Stimulated activated naive B cell treated with anti-CD40 and anti-IgM and Interleukin-4, amounts not matched to agents 10 μg/mL and 1 μg/mL and 100 μg/mL, for 72 hours (primary cell): ENCODE measurements around the gene ZNF407.
"Not testable (repeated sequence)": the region's sequence is repeated elsewhere in the genome, so short reads cannot be mapped to it uniquely, and the experiment has no call there.

Experiments used
- ATAC-seq, 2 donors: fragments of 150-1000 bp; cut with Tn5 transposase; replicated peaks; 2 replicates each; pipeline ENCODE4 v1.10.0; 2021; ENCODE audit warnings: moderate library complexity in 1 of 2
- DNase-seq: peaks from one replicate; pipeline ENCODE4 v3.0.0; 2021
- H3K27ac Mint-ChIP-seq: one replicate; pipeline ENCODE4 v1.8.0; 2022; ENCODE audit warnings: mild to moderate bottlenecking, mixed read lengths
- H3K27me3 Mint-ChIP-seq, 2 donors: one replicate each; pipeline ENCODE4 v1.8.0; 2022; ENCODE audit warnings: mixed read lengths in 2 of 2
- H3K36me3 Mint-ChIP-seq, 2 donors: one replicate each; pipeline ENCODE4 v1.8.0; 2022; ENCODE audit warnings: mixed read lengths in 2 of 2, mild to moderate bottlenecking in 1 of 2
- H3K4me1 Mint-ChIP-seq, 2 donors: one replicate each; pipeline ENCODE4 v1.8.0; 2022; ENCODE audit warnings: mixed read lengths in 2 of 2, mild to moderate bottlenecking in 1 of 2
- H3K4me3 Mint-ChIP-seq, 2 donors: one replicate each; pipeline ENCODE4 v1.8.0; 2022; ENCODE audit warnings: mild to moderate bottlenecking in 2 of 2, mixed read lengths in 2 of 2, moderate library complexity in 1 of 2
- H3K9me3 Mint-ChIP-seq, 2 donors: one replicate each; pipeline ENCODE4 v1.8.0; 2022; ENCODE audit warnings: mixed read lengths in 2 of 2, mild to moderate bottlenecking in 1 of 2

ZNF407 gene

DNA sequence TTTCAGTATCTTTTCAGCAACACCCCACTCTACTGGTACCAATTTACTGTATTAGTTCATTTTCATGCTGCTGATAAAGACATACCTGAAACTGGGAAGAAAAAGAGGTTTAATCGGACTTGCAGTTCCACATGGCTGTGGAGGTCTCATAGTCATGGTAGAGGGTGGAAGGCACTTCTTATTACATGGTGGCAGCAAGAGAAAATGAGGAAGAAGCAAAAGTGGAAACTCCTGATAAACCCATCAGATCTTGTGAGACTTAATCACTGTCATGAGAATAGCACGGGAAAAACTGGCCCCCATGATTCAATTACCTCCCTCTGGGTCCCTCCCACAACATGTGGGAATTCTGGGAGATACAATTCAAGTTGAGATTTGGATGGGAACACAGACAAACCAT, 374.1 kb downstream of the ZNF407 start:
- not testable (repeated sequence) for H3K27me3 Mint-ChIP-seq, H3K4me3 Mint-ChIP-seq, H3K27ac Mint-ChIP-seq, H3K9me3 Mint-ChIP-seq, DNase-seq, ATAC-seq
- peaks cover 0 to 10% of the 10 kb centered on the region in 2 donors for H3K4me1 Mint-ChIP-seq
- peaks cover 16 to 30% of the 10 kb centered on the region in 2 donors for H3K36me3 Mint-ChIP-seq

DNA sequence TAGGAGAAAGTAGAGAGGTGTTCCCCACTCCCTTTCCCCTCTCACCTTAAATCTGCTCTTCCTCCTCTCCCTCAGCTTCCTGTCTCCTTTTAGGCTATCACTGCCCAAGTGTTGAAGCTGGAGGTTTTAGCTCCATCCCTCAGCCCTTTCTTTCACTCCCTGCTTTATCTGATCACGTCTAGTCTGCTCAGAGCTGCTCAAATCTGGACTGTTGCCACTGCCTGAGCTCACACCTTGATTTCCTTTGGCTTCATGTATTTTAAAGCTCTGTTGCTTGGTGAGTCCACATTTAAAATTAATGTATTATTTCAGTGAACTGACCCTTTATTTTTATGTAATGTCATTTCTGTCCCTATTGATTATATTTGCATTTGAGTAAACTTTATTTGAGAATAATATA, 374.7 kb downstream of the ZNF407 start:
- Mint-ChIP-seq H3K9me3 (peaks cover 0 to 3% of the 10 kb centered on the region in 2 donors), H3K27me3 (no peaks in the 10 kb centered on the region), H3K36me3 (peaks cover 16 to 29% of the 10 kb centered on the region in 2 donors), H3K4me1 (peaks cover 0 to 10% of the 10 kb centered on the region in 2 donors), H3K4me3 (no peak overlapping the region), H3K27ac (peak overlapping the region; percentile 52)
- ATAC-seq (no peak), DNase-seq (no peak)

DNA sequence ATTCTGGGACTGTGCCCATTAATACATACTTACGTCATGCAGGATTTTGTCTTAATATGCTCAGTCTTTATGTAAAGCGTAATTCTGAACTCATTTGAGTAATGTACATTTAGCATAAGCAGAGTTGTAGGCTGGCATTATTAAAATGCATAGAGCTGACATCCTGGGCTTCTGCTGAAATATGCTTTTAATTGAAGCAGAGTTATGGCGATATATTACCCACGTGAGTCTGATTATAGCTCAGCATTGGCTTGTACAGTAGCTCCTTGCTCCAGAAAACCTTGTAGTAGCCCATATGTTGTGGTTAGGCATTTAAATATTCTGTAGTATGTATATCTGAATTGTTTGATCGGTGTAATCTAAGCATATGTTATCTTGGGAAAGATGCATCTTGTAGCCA, 377.3 kb downstream of the ZNF407 start:
- H3K27ac Mint-ChIP-seq = no peak overlapping the region
- peaks cover 0 to 9% of the 10 kb centered on the region in 2 donors for H3K4me1 Mint-ChIP-seq
- DNase-seq = no peak
- H3K9me3 Mint-ChIP-seq = peaks cover 0 to 1% of the 10 kb centered on the region in 2 donors
- H3K27me3 Mint-ChIP-seq = no peaks in the 10 kb centered on the region
- H3K4me3 Mint-ChIP-seq = no peak overlapping the region
- no peak for ATAC-seq
- peaks cover 12 to 20% of the 10 kb centered on the region in 2 donors for H3K36me3 Mint-ChIP-seq

DNA sequence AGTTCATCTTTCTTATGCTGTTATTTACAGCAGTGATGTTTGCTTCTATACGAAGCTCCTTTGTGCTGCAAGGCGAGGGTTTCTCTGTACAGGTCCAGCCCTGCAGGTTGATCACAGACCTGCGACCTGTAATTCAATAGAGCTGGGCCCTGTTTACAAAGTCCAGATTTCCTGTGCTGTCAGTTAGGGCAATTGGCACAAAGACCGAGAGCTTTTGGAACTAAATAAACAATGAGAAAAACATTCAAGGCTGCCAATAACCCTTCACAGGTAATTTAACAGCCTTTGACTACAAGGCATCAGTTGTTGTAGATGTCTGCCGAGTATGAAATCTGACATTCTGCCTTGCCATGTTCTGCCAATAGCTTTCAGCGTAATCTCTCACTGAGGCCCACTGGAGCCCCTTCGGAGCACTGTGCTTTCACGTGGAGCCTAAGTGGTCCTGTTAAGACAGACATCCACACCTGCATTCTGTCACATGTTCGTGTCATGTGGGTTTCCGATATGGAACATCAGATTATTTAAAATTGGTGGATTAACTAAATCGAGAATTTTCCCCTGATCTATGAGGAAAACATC, 378.8 kb downstream of the ZNF407 start:
- peaks cover 0 to 1% of the 10 kb centered on the region in 2 donors for H3K9me3 Mint-ChIP-seq
- H3K27ac Mint-ChIP-seq = no peak overlapping the region
- DNase-seq = no peak
- H3K36me3 Mint-ChIP-seq = peaks cover 24 to 28% of the 10 kb centered on the region in 2 donors
- ATAC-seq = no peak
- H3K4me1 Mint-ChIP-seq = peaks cover 0 to 8% of the 10 kb centered on the region in 2 donors
- H3K27me3 Mint-ChIP-seq = no peaks in the 10 kb centered on the region
- H3K4me3 Mint-ChIP-seq = no peak overlapping the region

DNA sequence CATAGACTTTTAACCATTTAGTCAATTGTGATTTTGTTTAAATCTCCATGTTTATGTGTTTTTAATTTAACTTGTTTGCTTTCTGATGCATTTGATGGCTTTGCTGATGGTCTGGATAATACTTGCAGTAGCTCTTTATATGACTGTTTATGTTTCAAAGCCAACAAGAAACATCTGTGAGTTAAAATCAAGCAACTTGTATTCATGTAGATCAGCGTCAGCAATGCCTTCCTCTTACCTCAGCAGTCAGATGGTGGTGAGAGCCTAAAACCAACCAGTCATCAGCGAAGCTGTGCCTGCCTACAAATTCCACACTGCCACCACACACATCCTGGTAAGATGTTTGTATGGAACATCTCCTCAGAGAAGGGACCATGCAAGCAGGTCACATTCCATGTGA, 379.4 kb downstream of the ZNF407 start:
- peaks cover 0 to 4% of the 10 kb centered on the region in 2 donors for H3K4me1 Mint-ChIP-seq
- H3K36me3 Mint-ChIP-seq = peaks cover 21 to 25% of the 10 kb centered on the region in 2 donors

DNA sequence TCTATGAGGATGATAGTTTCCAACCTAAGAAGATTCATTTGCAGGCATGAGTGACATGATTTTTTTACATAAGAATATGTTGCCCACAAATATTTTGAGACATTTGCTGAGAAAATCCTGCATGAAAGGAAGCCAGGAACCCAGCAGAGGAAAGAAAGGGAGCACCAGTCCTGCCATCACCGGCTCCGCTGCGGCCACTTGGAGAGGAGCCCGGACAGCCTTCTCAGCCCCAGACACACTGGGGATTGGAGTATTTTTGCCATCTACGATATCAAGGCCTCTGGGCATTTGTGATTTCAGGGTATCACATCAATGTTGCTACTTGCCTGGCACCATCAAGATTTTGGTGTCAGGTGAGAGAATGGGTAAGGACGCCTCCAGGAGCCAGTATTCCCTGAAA, 383.0 kb downstream of the ZNF407 start:
- Mint-ChIP-seq H3K27ac (no peak overlapping the region), H3K4me1 (no peaks in the 10 kb centered on the region), H3K27me3 (no peaks in the 10 kb centered on the region), H3K9me3 (no peaks in the 10 kb centered on the region), H3K4me3 (no peak overlapping the region), H3K36me3 (peaks cover 17 to 20% of the 10 kb centered on the region in 2 donors)
- DNase-seq = no peak
- no peak for ATAC-seq

More for the DNA sequence above, 379.4 kb downstream of the ZNF407 start:
- Mint-ChIP-seq H3K4me3 (no peak overlapping the region), H3K27ac (no peak overlapping the region), H3K9me3 (no peaks in the 10 kb centered on the region), H3K27me3 (no peaks in the 10 kb centered on the region)
- ATAC-seq (no peak), DNase-seq (no peak)

DNA sequence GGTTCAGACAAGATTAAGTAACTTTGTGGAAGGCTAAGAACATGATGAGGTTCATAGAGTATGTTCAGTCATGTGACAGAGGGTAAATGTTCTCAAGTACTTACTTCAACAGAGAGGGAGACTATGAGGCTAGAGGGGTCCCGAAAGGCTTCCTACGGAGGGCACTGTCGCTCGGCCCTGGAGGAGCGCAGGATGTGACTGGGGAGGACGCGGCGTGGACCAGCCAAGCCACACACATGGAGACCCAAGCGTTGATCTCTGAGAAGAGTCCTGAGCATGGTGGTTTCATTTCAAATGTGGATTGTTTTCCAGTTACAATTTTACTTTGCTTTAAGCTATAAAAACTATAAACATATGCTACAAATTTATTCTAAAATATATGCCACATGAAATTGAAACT, 383.8 kb downstream of the ZNF407 start:
- no peaks in the 10 kb centered on the region for H3K4me1 Mint-ChIP-seq
- no peak overlapping the region for H3K4me3 Mint-ChIP-seq
- H3K36me3 Mint-ChIP-seq = peaks cover 17 to 20% of the 10 kb centered on the region in 2 donors
- H3K27ac Mint-ChIP-seq = no peak overlapping the region
- no peaks in the 10 kb centered on the region for H3K27me3 Mint-ChIP-seq
- no peaks in the 10 kb centered on the region for H3K9me3 Mint-ChIP-seq
- ATAC-seq = no peak
- DNase-seq = no peak

DNA sequence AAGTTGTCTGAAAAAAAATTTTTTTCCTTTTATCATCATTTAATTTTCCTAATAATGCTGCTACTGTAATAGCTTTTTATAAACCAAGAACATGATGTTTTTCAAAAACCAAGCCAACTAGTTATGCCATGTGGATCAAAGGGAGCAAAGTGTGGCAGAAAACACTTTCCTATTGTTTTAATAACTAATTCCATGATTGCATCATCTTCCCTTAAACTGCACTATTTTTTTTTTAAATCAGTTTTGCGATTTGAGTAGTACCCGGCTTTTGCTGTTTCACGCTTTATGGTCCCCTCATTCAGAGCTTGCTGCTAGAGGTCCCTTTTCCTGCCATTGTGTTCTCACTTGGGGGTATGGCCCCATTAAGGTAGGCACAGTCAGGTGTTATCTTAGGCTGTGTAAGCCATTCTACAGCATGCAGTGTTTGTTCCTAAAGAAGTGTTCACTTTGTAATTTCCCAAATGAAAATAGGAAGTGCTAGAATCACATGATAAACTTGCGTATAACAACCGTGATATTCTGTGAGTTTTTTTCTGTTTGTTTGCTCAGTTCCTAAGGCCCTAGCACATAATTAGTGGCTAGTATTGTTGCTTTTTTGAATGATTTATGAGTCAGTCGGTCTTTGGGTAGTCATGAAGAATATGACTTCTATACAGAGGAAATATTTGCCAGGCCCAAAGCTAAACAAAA, 385.4 kb downstream of the ZNF407 start:
- peaks cover 15 to 22% of the 10 kb centered on the region in 2 donors for H3K36me3 Mint-ChIP-seq
- DNase-seq = no peak
- no peak for ATAC-seq
- H3K9me3 Mint-ChIP-seq = no peaks in the 10 kb centered on the region
- H3K27ac Mint-ChIP-seq = no peak overlapping the region
- no peaks in the 10 kb centered on the region for H3K4me1 Mint-ChIP-seq
- no peak overlapping the region for H3K4me3 Mint-ChIP-seq
- H3K27me3 Mint-ChIP-seq = no peaks in the 10 kb centered on the region

DNA sequence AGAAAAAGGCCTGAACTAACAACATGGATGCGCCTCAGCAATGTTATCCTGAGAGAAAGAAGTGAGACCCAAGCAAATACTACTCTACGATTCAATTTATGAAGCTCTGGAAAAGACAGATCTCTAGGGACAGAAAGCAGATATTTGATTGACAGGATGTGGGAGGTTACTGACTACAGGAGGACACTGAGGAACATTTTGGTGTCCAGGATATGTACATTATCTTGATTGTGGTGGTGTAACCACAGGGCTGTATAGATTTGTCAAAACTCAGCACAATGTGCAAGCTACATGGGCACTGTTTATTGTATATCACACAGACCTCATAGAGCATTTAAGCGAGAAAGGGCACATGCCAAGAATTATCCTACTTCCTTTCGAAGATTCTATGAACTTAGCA, 391.5 kb downstream of the ZNF407 start:
- no peak overlapping the region for H3K4me3 Mint-ChIP-seq
- H3K36me3 Mint-ChIP-seq = peaks cover 6 to 8% of the 10 kb centered on the region in 2 donors
- no peaks in the 10 kb centered on the region for H3K9me3 Mint-ChIP-seq
- H3K27me3 Mint-ChIP-seq = no peaks in the 10 kb centered on the region
- no peak for ATAC-seq
- no peak for DNase-seq
- no peak overlapping the region for H3K27ac Mint-ChIP-seq
- H3K4me1 Mint-ChIP-seq = peaks cover 7 to 19% of the 10 kb centered on the region in 2 donors

DNA sequence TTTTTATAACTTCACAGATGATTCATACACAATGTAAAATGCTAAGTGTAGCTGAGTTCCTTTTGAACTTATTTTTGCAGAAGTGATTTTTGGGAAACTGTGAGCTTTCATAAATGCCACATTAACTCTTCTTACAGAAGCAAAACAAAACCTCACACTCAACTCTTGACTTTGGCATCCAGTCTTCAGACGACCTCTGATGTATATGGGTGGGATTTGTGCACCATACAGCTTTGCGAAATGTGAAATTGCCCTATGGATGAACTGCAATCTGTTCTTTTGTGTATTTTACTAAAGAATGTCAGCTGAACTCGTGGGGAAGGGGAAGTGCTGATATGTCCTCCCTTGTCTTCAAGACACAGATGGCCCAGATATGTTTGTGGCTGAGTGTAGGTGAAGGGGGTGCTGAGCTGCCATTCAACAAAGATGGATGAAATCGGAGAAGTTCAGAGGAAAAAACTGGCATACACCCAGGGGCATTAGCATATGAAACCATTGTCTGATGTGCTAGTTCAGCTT, 393.0 kb downstream of the ZNF407 start:
- H3K27ac Mint-ChIP-seq = no peak overlapping the region
- no peaks in the 10 kb centered on the region for H3K9me3 Mint-ChIP-seq
- H3K36me3 Mint-ChIP-seq = peaks cover 6 to 8% of the 10 kb centered on the region in 2 donors
- H3K4me3 Mint-ChIP-seq = no peak overlapping the region
- peak; percentile 61 to 70 for ATAC-seq
- DNase-seq = no peak
- peaks cover 13 to 19% of the 10 kb centered on the region in 2 donors for H3K4me1 Mint-ChIP-seq
- no peaks in the 10 kb centered on the region for H3K27me3 Mint-ChIP-seq

DNA sequence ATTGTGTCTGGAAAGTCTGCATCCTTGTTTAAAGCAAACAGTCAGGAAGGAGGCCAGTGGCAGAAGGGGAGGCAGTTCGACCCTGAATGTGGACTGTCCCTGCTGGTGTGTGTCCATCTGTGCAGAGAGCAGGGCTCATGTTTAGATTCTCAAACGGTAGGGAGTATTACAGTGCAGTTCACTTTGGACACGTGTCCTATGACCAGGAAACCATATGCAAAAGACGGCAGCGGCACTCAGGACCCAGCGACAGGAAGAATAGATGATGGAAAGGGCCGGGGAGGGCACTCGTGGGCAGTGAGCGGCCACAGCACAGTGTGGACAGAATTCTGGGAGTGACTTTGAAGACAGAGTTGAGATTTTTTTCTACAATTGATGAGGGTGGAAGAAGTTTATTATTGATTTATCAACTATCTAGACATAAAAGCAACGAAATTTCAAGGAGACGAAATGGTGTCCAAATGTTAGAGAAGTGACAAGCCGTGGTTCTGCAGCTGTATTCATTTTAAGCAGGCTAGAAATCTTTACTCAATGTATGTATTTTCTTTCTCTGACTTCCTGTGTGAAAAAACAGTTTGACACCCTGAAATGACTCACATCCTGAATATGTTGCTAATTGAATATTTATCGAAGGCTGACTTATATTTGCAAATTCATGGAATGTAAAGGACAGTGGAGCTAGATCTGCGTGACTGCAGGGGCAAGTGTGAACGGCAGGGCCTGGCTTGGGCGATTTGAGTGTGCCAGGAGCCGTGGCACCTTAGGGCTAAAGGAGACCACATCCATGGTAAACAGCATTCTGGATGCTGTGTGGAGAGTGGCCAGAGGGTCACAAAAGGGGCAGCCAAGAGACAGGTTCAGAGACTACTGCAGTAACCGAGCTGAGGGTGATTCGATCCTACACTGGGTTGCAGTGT, 397.1 kb downstream of the ZNF407 start:
- no peak for DNase-seq
- Mint-ChIP-seq H3K9me3 (peaks cover 0 to 2% of the 10 kb centered on the region in 2 donors), H3K4me3 (peak overlapping the region in 1 of 2 donors; percentile 30), H3K27ac (peak overlapping the region; percentile 34), H3K36me3 (peaks cover 13 to 16% of the 10 kb centered on the region in 2 donors), H3K27me3 (no peaks in the 10 kb centered on the region), H3K4me1 (peaks cover 13 to 14% of the 10 kb centered on the region in 2 donors)
- peak in 1 of 2 donors; percentile 14 for ATAC-seq

DNA sequence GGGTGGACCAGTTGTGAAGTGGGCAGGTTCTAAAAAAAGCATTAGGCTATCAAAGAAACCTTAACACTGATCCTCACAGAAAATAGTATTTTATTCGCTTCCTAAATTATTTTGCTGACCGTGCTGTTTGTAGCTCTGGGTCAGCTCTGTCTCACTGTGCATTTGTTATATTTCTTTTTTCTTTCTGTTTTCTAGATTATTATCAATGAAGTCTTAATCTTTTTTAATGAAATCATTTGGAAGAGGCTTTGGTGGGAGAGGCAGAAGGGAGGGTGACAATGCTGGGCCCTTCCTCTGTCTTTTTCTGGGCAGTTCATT, 397.7 kb downstream of the ZNF407 start:
- Mint-ChIP-seq H3K4me1 (peaks cover 11 to 13% of the 10 kb centered on the region in 2 donors), H3K4me3 (no peak overlapping the region), H3K9me3 (peaks cover 0 to 2% of the 10 kb centered on the region in 2 donors), H3K27me3 (no peaks in the 10 kb centered on the region), H3K27ac (no peak overlapping the region), H3K36me3 (peaks cover 13 to 19% of the 10 kb centered on the region in 2 donors)
- DNase-seq (no peak), ATAC-seq (no peak)

DNA sequence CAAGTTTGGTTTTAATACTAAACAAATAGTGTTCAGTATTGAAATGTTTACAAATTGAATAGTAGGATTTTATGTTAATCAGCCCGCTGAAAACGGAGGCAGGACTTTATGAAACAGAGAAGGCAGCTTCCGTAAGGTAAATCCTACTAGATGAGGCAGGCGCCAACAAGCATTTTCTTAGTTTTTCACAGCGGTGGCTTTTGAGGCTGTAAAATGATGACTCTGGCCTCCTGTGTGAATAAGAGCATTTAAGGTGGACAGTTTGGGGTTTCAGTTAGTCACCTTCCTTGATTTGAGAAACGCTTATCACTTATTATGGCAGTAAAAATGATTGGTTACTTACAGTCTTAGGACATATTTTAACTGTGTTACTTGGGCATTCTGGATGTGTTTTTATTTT, 398.4 kb downstream of the ZNF407 start:
- Mint-ChIP-seq H3K36me3 (peaks cover 13 to 19% of the 10 kb centered on the region in 2 donors), H3K27ac (no peak overlapping the region), H3K4me3 (no peak overlapping the region), H3K27me3 (no peaks in the 10 kb centered on the region), H3K4me1 (peaks cover 5 to 10% of the 10 kb centered on the region in 2 donors), H3K9me3 (peaks cover 0 to 2% of the 10 kb centered on the region in 2 donors)
- ATAC-seq (no peak), DNase-seq (no peak)

DNA sequence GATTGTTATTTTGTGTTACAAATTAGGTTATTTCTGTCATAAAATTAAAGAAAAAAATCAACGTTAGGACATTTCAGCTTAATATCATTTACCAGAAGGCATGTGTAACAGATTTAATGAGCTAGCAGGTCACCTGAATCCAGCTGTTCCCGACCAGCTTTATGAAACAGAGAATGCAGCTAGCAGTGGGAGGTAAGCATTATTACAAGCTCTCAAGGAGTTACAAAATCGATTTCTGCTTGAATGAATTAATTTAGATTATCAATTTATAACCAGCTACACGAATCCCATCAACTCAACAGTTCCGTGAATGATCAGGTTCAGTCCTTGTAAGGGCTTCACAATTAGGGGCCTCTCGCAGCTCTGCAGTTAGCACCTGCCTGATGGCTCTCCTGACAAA, 399.3 kb downstream of the ZNF407 start:
- ATAC-seq = no peak
- Mint-ChIP-seq H3K9me3 (peaks cover 0 to 2% of the 10 kb centered on the region in 2 donors), H3K4me3 (no peak overlapping the region), H3K36me3 (peaks cover 13 to 19% of the 10 kb centered on the region in 2 donors), H3K27ac (no peak overlapping the region), H3K27me3 (no peaks in the 10 kb centered on the region), H3K4me1 (peaks cover 5 to 10% of the 10 kb centered on the region in 2 donors)
- no peak for DNase-seq
